ENCODE data around the gene TBC1D9B.

- TF ChIP-seq POLR2A (IDR thresholded peaks at IDR 0.05), result no peak
- no peak for TF ChIP-seq CTCF (IDR thresholded peaks at IDR 0.05)
These were observed 3.1 kb downstream of the TBC1D9B start for GRCh38 chr5:179904463-179905160.

All from lower leg skin (tissue), 3 donors.